GM18505 (cell line): Measurements from ENCODE around the gene TSC2.

Source experiments
- ATAC-seq: cut with Tn5 transposase; IDR thresholded peaks from one replicate; pipeline ENCODE4 v1.9.1; 2021; ENCODE audit not compliant: unreplicated experiment
- POLR2A ChIP-seq: IDR thresholded peaks from 4 replicates; pipeline ENCODE4 v1.6.1; 2011; ENCODE audit warnings: borderline replicate concordance; ENCODE audit not compliant: insufficient read depth, insufficient read length; ENCODE audit errors: extremely low read depth

TSC2 gene

DNA sequence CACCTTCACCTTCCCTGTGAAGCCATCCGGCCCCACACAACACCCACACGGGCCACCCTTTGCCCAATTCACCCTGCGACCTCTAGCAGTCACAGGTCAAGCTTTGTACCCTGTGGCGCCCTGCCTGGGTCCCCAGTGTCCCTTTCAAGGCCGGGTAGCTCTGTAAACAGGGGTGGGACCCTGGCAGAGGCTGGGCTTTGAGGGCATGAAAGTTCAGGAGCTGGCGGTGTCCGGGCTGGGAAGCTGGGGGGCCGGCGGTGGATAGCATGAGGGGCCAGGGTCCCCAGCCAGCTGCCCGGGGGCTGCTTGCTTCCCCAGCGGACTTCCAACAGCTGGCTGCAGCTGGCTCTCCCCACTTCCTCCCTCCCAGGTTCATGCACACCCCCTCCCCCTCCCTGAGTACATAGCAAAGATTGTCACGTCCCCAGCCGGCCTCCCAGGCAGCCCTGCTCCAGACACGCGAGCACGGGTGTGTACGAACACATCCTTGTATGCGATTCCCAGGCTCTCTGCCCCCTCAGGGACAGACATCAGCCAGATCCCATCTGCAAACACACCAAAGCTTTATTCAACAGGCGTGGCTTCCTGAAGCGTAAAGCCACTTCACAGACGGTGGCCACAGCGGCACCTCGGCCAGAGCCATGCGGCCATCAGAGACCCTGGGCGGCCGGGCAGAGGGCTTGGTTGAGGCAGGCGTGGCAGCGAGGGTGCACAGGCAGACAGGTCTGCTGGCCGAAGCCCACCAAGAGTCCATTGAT lies 8.3 kb upstream of the TSC2 start:
- TF ChIP-seq POLR2A, result no peak
- no peak for ATAC-seq

DNA sequence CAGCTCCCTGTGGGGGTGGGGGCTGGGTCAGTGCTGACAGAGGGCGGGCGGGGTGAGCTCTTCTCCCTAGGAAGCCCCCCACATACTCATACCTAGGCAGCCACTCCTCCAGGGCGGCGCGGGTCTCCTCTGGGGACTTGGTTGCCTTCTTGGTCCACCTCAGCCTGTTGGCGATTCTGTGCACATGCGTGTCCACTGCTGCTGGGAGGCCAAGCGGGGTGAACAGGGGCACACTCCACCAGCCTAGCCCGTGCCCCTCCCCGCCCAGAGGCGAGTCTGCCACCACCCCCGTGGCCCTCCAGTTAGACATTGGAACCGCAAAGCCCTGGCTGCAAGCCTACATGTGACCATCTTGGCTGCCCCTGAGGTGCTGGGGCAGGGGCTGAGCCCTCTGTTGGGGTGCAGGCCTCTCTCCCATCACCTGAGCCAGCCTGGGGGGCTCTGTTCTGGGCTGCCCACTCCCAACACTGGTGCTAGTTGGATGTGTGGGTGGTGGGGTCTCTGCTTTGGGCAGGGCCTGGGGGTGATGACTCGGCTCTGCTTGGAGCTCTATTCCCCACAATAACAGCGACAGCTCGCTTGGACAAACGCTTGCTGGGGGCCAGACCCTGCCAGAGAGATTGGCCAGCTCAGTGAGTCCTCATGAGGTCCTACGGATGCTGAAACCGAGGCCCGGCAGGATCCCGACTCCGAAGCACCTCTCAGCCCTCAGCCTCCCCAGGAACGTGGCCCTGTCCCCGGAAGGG lies 7.6 kb upstream of the TSC2 start:
- no peak for TF ChIP-seq POLR2A
- ATAC-seq, result no peak

- no peak for TF ChIP-seq POLR2A
- ATAC-seq, result no peak
These were observed 6.8 kb upstream of the TSC2 start for GRCh38 chr16:2040787-2041522.

DNA sequence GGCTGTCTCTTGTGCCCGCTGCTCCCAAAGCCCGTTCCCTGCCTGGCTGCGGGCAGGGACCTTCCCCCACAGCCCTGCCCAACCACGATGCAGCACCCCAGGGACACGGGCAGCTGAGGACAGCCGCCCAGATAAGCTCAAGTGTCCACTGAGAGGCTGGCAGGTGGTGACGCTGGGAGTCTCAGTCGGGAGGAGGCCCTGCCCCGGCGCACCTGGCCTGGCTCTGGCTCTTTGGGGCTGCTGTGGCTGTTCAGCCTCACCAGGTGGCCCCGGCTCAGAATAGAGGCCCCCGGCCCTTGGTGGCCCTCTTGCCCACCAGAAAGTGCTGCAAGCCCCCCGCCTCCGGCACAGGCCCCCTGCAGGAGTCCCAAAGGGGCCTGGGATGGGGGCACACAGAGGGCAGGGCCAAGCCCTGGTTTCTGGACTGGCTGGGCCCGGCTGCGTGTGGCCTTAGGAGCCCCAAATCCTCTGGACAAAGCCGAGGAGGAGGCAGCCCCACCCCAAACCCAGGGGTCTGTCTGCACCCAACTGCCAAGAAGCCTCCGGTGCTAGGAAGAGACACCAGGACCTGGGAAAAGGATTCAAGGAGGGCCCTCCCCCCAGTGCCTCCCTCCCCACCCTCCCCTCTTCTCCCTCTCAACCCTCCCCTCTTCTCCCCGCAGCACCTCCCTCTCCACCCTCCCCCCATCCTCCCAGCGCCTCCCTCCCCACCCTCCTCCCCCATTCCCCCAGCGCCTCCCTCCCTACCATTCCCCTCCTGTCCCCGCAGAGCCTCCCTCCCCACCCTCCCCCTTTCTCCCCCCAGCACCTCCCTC lies 5.4 kb upstream of the TSC2 start:
- ATAC-seq, result no peak
- no peak for TF ChIP-seq POLR2A

- TF ChIP-seq POLR2A, result no peak
- ATAC-seq, result no peak
These were observed 4.7 kb upstream of the TSC2 start for GRCh38 chr16:2042986-2043666.

- TF ChIP-seq POLR2A, result no peak
- ATAC-seq, result no peak
These were observed 3.9 kb upstream of the TSC2 start for GRCh38 chr16:2043667-2044451.

DNA sequence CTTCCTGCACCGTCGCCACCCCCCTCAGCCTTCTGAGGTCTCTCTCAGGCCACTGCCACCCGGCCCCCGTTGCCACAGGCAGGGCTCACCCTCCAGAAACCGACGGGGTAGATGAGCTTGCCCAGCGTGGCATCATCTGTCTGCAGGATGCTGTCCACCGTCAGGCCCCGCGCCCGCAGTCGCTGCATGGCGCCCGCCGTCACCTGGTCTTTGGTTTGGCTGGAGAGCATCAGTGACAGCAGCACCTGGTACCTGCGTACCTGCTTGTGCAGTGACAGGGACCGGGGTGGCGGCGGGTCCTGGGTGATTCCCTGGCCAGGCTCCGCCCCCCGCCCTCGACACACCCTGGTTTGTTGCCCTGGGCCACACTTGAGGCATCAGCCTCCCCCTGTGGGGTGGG lies 3.2 kb upstream of the TSC2 start:
- no peak for TF ChIP-seq POLR2A
- ATAC-seq, result no peak

DNA sequence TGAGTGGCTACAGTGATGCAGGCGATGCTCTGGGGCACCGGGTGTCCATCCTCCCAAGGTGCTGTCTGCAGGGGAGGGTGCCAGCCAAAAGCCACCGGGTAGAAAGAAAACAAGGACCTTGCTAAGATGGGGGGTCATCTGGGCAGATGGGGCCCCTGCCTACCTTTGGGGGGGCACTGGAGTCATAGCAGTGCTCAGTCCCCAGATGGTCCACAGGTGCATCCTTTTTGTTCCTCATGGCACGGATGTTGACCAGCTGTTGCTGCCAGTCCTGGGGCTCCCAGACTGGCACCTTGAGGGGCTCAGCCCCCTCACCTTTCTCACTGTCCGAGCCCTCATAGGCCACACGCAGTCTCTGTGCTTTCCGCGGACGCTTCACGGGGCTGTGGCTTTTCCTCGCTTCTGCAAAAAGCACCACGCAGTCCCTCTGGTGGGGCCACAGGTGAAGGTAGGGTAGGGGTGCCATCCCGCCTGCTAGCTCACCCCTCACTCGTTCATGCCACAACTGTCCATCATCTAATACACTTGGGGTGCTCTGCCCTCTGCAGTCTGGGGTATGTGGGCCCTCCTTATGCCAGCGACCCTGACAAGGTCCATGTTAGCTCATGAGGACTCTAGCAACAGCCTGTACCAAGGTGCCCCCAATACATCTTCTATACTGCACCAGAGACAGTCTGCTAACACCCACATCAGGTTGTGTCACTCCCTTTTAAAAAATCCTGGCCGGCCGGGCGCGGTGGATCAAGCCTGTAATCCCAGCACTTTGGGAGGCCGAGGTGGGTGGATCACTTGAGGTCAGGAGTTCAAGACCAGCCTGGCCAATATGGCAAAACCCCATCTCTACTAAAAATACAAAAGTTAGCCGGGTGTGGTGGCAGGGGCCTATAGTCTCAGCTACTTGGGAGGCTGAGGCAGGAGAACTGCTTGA lies 1.6 kb upstream of the TSC2 start:
- no peak for TF ChIP-seq POLR2A
- ATAC-seq, result no peak

DNA sequence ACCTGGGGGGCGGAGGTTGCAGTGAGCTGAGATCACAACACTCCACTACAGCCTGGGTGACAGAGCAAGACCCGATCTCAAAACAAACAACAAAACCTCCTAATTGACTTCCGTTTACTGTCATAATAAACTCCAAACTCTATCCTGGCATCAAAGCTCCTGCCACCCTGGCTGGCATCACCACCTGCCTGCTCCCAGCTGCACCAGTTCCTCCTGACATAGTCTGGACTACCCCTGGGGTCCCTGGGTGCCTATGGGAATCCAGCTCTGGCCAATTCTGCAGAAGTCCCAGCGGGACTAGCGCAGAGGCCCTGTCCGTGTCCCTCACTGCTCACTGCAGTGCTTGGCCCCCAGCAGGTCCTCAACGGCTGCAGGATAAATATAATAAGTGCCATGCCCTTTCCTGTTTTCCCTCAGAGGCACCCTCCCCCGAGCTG lies 874 bp upstream of the TSC2 start:
- ATAC-seq, result no peak
- TF ChIP-seq POLR2A, result no peak

GRCh38 chr16:2048116-2048543 lies 345 bp downstream of the TSC2 start:
- no peak for TF ChIP-seq POLR2A
- ATAC-seq, result no peak

DNA sequence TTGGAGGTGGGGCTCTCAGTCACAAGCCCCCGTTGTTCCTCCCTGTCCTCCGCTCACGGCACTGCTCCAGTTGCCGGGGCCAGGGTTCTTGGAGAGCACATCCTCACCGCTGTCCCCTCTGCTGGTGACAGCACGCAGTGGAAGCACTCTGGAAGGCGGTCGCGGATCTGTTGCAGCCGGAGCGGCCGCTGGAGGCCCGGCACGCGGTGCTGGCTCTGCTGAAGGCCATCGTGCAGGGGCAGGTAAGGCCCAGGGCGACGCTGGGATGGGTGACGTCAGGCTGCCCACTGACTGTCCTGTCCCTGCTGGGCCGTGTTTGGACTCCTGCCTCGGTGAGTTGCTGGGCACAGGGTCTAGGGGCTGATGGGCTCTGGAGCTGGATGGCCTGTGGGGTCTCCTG lies 5.4 kb downstream of the TSC2 start:
- no peak for ATAC-seq
- TF ChIP-seq POLR2A, result no peak
